Heart left ventricle (tissue), 16 donors: ENCODE measurements around the gene FAM168A. TPM values are rescaled to one million over a fixed set of nuclear protein-coding genes. Genes with fewer than 3 reads are reported as not detected.

ENCODE experiments used
- ATAC-seq, 4 donors: fragments of 200-7000 bp; cut with Tn5 transposase; one replicate each; pipeline ENCODE4 v1.9.1; 2020 to 2022; ENCODE audit warnings: moderate library complexity in 4 of 4, mild to moderate bottlenecking in 3 of 4, moderate number of reproducible peaks in 1 of 4
- DNase-seq, 5 donors: peaks; one replicate each; pipeline ENCODE4 v3.0.0-alpha.2; 2020
- H3K27ac ChIP-seq, 12 donors: fragments of 200-600 bp; sonication (generic) in 4 of 12; one replicate each; pipeline versions ENCODE4 v1.5.0 to v1.8.0; 2016 to 2022; ENCODE audit warnings: mild to moderate bottlenecking in 2 of 12
- H3K27me3 ChIP-seq, 9 donors: fragments of 200-600 bp; sonication (generic) in 2 of 9; one replicate each; pipeline versions ENCODE4 v1.5.1 to v1.8.0; 2016 to 2022; ENCODE audit warnings: mild to moderate bottlenecking in 3 of 9
- H3K36me3 ChIP-seq, 9 donors: fragments of 200-600 bp; sonication (generic) in 2 of 9; one replicate each; pipeline versions ENCODE4 v1.5.0 to v1.8.0; 2018 to 2022; ENCODE audit warnings: mild to moderate bottlenecking in 2 of 9
- H3K4me1 ChIP-seq, 12 donors: fragments of 200-600 bp; sonication (generic) in 4 of 12; one replicate each; pipeline versions ENCODE4 v1.5.0 to v1.8.0; 2016 to 2022; ENCODE audit warnings: mild to moderate bottlenecking in 3 of 12
- H3K4me3 ChIP-seq, 12 donors: fragments of 200-600 bp; sonication (generic) in 4 of 12; one replicate each; pipeline versions ENCODE4 v1.5.0 to v1.8.0; 2017 to 2022; ENCODE audit warnings: mild to moderate bottlenecking in 9 of 12, moderate library complexity in 4 of 12
- H3K9me3 ChIP-seq, 12 donors: fragments of 200-600 bp; sonication (generic) in 4 of 12; one replicate each; pipeline versions ENCODE4 v1.5.0 to v1.8.0; 2016 to 2022; ENCODE audit warnings: mild to moderate bottlenecking in 1 of 12
- POLR2A ChIP-seq, 2 donors: fragments of 450-650 bp; IDR thresholded peaks; one replicate each; pipeline ENCODE4 v1.6.1; 2017; ENCODE audit warnings: antibody characterized with exemption in 2 of 2, mild to moderate bottlenecking in 2 of 2, moderate library complexity in 2 of 2
- WGBS, 4 donors: extraction: QIAGEN DNeasy Blood & Tissue Kit in 2 of 4; methylation state at CpG; one replicate each; pipeline versions ENCODE4 v1.1.5 to v1.1.7; 2013 to 2018; 5-methylcytosine and 5-hydroxymethylcytosine counted together
- intact Hi-C, 10 donors: fragments of 100-400 bp; cut with DNase I; formaldehyde crosslinking; loops; one replicate each; pipeline versions ENCODE4 v1.11.1 to v1.14.2; 2022
- polyA plus RNA-seq, 2 donors: library from polyadenylated mRNA; stranded (reverse); fragments of 200-250 nt; gene quantifications; one replicate each; pipeline ENCODE4 v1.2.3, GENCODE V29; 2013
- total RNA-seq, 9 donors: library from RNA; depleted of rRNA in 2 of 9; stranded (reverse); fragments of >200 nt in 2 of 9; fragmentation: NEBNext Ultra II Directional in 3 of 9; extraction: Animal tissue kit (Norgen Biotek cat#: 25700) in 3 of 9; gene quantifications; one replicate each; pipeline versions ENCODE4 v1.1.0 to v1.2.4, GENCODE V29; 2016 to 2023
- TF ChIP-seq, protein P1 (sequence below), 12 donors: fragments of 200-600 bp; sonication (generic) in 4 of 12; IDR thresholded peaks; one replicate each; pipeline versions ENCODE4 v1.5.0 to v1.8.0; 2018 to 2022; ENCODE audit warnings: antibody characterized with exemption in 12 of 12, mild to moderate bottlenecking in 5 of 12
- donor health status: ischemic (EF 13 %, LVEDD 7.1; RV severe dilation, severe dysfunction).
- donor health status: healthy with polysubstance abuse.
- donor health status: DM: no; HTN: yes; CAD: no.
- donor health status: DM: no; HTN: no; CAD: no.
- donor health status: ischemic (EF 25% LVEDD 6.9; RV normal size, moderate dysfunction).
- donor health status: ischemic (EF 25% LVEDD 5.7; RV mildly dilated, moderate dysfunction).
- donor health status: healthy.
- donor health status: DM: yes; HTN: yes; CAD: no.
- donor health status: ischemic (EF 35%, LVEDD 5.7; RV mildly dilated, moderate dysfunction).
- donor health status: nonischemic (EF 11% LVEDD 7.7; RV severe dilation, severe dysfunction).
- donor health status: DM: yes; HTN: yes; CAD: no.
- donor health status: PGD.
- donor health status: ischemic (EF 29% LVEDD 5.4; RV normal size, mild dysfunction).
- donor health status: nonischemic (EF 23%, LVEDD 6.1; RV moderate dilation, normal function).

FAM168A gene
- total and polyA plus RNA-seq, 11 donors: 9.0 to 39.1 (median 27.8) TPM

DNA sequence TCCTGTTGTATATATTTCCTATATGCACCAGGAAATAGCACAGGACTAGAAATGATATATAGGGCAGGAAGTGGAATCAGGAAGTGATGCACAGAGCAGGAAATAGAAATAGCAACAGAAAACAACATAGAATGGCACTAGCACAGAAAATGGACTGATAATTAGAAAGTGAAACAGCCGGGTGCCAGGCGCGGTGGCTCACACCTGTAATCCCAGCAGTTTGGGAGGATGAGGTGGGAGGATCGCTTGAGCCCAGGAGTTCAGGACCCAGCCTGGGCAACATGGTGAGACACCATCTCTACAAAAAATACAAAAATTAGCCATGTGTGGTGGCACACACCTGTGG is 231.7 kb downstream of the FAM168A start:
- ATAC-seq (no peak), DNase-seq (no peak)
- H3K27ac ChIP-seq: peak overlapping the region in 1 of 12 donors; percentile 69
- no peaks in the 10 kb centered on the region for H3K9me3 ChIP-seq
- intact Hi-C loops: no loop called here
- peaks cover 5 to 79% (median 70%) of the 10 kb centered on the region in 9 donors for H3K36me3 ChIP-seq
- H3K27me3 ChIP-seq: no peaks in the 10 kb centered on the region
- H3K4me1 ChIP-seq: peaks cover 0 to 26% (median 1%) of the 10 kb centered on the region in 12 donors
- TF ChIP-seq POLR2A (IDR thresholded peaks at IDR 0.05): no peak
- TF ChIP-seq, protein P1, sequence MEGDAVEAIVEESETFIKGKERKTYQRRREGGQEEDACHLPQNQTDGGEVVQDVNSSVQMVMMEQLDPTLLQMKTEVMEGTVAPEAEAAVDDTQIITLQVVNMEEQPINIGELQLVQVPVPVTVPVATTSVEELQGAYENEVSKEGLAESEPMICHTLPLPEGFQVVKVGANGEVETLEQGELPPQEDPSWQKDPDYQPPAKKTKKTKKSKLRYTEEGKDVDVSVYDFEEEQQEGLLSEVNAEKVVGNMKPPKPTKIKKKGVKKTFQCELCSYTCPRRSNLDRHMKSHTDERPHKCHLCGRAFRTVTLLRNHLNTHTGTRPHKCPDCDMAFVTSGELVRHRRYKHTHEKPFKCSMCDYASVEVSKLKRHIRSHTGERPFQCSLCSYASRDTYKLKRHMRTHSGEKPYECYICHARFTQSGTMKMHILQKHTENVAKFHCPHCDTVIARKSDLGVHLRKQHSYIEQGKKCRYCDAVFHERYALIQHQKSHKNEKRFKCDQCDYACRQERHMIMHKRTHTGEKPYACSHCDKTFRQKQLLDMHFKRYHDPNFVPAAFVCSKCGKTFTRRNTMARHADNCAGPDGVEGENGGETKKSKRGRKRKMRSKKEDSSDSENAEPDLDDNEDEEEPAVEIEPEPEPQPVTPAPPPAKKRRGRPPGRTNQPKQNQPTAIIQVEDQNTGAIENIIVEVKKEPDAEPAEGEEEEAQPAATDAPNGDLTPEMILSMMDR (IDR thresholded peaks at IDR 0.05): no peak
- WGBS, 4 donors: 79 to 87% (median 81%) methylated on average over 4 of the region's 4 CpGs
- H3K4me3 ChIP-seq: no peak overlapping the region

- no peak overlapping the region for H3K4me3 ChIP-seq
- ATAC-seq (no peak), DNase-seq (no peak)
- H3K4me1 ChIP-seq: peaks cover 0 to 26% (median 1%) of the 10 kb centered on the region in 12 donors
- peaks cover 5 to 85% (median 77%) of the 10 kb centered on the region in 9 donors for H3K36me3 ChIP-seq
- no peaks in the 10 kb centered on the region for H3K9me3 ChIP-seq
- H3K27me3 ChIP-seq: no peaks in the 10 kb centered on the region
- TF ChIP-seq POLR2A (IDR thresholded peaks at IDR 0.05): no peak
- TF ChIP-seq, protein P1 (IDR thresholded peaks at IDR 0.05): no peak
- WGBS, 4 donors: 74 to 79% (median 78%) methylated on average over 24 of the region's 24 CpGs
- peak overlapping the region in 3 of 12 donors; percentile 0 to 69 (median 5) for H3K27ac ChIP-seq
- intact Hi-C loops: no loop called here
Measured at GRCh38 chr11:73365352-73366264, 232.3 kb downstream of the FAM168A start.

- peaks cover 5 to 99% (median 89%) of the 10 kb centered on the region in 9 donors for H3K36me3 ChIP-seq
- H3K4me3 ChIP-seq: no peak overlapping the region
- intact Hi-C loops: no loop called here
- DNase-seq (no peak), ATAC-seq (no peak)
- peaks cover 0 to 40% (median 14%) of the 10 kb centered on the region in 12 donors for H3K4me1 ChIP-seq
- H3K9me3 ChIP-seq: no peaks in the 10 kb centered on the region
- TF ChIP-seq POLR2A (IDR thresholded peaks at IDR 0.05): no peak
- TF ChIP-seq, protein P1 (IDR thresholded peaks at IDR 0.05): no peak
- H3K27me3 ChIP-seq: no peaks in the 10 kb centered on the region
- H3K27ac ChIP-seq: no peak overlapping the region
- WGBS, 4 donors: 73 to 83% (median 76%) methylated on average over 7 to 9 of the region's 9 CpGs
Measured at GRCh38 chr11:73363147-73363546, 234.8 kb downstream of the FAM168A start.

GRCh38 chr11:73361953-73362776 is 235.7 kb downstream of the FAM168A start:
- peaks cover 0 to 41% (median 14%) of the 10 kb centered on the region in 12 donors for H3K4me1 ChIP-seq
- TF ChIP-seq, protein P1 (IDR thresholded peaks at IDR 0.05): no peak
- DNase-seq: no peak
- no peaks in the 10 kb centered on the region for H3K27me3 ChIP-seq
- no peak overlapping the region for H3K4me3 ChIP-seq
- no peaks in the 10 kb centered on the region for H3K9me3 ChIP-seq
- H3K36me3 ChIP-seq: peaks cover 6 to 99% (median 87%) of the 10 kb centered on the region in 9 donors
- intact Hi-C loops: no loop called here
- no peak for ATAC-seq
- WGBS, 4 donors: 77 to 84% (median 82%) methylated on average over 9 to 70 of the region's 70 CpGs
- no peak overlapping the region for H3K27ac ChIP-seq
